ENCODE measurements around the gene AXL.

Gene AXL

DNA sequence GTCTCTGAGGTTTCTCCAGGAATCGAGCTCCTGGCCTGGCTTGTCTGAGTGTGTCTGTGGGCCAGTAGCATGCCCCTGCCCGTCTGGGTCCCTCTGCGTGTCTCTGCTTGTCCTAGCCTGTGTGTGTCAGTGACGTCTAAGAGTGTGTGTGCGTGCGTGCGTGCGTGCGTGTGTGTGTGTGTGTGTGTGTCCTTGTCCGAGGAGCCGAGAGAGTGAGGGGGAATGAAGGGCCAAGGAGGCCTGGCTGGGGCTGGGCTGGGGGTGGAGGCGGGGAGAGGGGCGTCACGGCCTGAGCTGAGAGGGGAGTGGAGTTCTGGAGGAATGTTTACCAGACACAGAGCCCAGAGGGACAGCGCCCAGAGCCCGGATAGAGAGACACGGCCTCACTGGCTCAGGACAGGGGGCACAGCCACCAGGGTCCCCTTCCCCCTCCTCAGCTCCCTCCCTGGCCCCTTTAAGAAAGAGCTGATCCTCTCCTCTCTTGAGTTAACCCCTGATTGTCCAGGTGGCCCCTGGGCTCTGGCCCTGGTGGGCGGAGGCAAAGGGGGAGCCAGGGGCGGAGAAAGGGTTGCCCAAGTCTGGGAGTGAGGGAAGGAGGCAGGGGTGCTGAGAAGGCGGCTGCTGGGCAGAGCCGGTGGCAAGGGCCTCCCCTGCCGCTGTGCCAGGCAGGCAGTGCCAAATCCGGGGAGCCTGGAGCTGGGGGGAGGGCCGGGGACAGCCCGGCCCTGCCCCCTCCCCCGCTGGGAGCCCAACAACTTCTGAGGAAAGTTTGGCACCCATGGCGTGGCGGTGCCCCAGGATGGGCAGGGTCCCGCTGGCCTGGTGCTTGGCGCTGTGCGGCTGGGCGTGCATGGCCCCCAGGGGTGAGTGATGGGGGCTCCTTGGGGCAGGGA lies at the start of gene AXL:
Gene AXL (plus strand): TSS at position 609 of the 893 bp plus-strand sequence. CDS start 170 bp downstream, at position 779.
- TF ChIP-seq CTCF (IDR thresholded peaks at IDR 0.05): no peak

DNA sequence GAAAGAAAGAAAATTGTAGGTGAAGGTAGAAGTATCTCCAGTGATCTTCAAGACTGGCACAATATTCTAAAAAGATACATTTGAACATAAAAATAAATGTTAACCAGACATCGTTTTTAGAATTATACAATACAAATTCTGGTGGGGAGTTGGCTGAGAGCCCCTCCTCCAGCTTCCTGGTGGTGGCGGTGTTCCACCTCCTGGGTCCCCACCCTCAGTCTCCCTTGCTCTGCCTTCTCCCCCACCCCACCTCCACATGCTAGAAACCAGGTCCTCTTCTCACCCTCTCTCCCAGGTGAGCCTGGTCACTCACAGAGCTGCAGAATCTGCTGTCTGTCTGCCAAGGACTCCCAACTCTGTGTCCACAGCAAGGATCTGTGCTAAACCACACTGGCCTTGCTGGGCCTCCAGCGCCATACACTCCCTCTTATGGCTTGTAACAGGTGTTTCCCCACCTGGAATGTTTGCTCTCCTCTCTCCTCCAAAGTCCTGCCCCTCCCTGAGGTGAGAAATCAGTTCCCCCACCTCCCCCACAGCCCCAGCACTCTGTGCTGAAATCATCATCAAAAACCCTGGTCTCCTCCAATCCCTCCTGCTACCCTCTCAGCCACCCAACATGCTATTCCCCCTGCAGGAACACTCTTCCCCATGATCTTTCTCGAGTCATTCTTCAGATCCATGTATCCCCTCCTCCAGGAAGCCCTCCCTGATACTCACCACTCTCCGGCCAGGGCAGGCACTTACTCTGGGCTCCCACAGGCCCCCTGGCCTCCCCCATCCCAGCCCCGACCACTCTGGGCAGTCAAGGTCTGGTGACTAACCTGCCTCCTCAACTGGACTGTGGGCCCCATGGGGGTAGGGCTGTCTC lies 46.5 kb upstream of the AXL start:
- TF ChIP-seq CTCF (IDR thresholded peaks at IDR 0.05): no peak

DNA sequence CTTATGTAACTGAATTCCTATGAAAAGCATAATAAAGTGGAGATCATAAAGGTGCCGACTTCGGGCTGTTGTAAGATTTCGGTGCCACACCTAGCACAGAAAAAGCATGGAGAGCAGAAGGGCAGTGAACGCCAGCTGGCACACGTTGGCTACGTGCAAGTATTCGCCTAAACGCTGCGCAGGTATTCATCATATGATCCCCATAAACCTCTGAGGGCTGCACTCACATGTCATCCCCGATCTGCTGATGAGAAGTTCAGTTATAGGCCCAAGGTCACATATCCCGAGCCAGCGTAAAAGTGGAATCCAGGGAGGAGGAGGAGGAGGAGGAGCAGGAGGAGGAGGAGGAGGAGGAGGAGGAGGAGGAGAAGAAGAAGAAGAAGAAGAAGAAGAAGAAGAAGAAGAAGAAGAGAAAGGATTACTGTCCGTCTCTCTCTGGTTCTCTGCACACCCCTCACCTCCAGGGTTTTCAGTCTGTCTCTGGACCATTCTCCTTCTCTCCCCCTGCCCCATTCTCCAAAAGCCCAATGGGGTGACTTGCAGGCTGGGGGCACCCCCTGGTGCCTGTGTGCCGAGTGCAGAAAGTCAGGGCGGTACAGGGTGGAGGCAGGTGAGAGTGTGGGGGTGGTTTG lies 44.6 kb upstream of the AXL start:
- no peak for TF ChIP-seq CTCF (IDR thresholded peaks at IDR 0.05)

DNA sequence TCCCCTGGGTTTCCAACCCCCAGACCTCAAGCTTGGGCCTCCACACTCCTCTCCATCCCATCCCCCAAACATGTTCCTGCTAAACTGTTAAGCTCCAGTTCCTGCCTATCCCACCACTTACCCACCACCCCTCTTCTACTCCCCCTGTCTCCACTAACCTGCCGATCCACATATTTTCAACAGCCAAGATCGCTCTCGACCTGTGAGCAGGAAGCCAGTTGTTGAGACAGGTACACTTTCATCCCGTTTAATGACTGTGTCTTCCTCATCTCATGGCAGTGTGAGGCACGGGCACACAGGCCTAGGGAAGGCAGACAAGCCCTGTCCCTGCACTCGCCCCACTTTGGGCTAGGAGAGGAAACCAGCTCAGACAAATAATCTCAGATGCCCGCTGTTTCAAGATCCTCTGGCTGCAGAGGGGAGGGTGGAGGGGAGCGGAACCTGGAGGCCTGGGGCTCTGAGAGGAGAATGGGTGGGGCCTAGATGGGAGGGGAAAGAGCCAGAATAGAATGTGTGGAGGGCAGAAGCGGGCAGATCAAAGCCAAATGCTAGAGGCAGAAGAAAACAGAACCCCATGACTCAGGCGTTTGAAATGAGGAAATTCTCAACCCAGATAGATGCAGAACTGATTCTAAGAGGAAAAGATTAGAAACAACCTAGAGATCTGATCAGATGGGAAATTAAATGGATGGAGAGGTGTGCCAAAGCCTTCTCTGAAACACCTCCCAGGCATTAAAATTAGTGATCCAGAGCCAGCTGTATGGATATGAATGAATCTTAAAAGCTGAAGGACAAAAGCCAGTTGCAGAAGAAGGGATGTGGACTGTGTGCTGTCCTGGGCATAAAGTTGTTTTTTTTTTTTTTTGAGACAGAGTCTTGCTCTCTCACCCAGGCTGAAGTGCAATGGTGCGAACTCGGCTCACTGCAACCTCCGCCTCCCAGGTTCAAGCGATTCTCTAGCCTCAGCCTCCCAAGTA lies 42.9 kb upstream of the AXL start:
- TF ChIP-seq CTCF (IDR thresholded peaks at IDR 0.05): no peak

DNA sequence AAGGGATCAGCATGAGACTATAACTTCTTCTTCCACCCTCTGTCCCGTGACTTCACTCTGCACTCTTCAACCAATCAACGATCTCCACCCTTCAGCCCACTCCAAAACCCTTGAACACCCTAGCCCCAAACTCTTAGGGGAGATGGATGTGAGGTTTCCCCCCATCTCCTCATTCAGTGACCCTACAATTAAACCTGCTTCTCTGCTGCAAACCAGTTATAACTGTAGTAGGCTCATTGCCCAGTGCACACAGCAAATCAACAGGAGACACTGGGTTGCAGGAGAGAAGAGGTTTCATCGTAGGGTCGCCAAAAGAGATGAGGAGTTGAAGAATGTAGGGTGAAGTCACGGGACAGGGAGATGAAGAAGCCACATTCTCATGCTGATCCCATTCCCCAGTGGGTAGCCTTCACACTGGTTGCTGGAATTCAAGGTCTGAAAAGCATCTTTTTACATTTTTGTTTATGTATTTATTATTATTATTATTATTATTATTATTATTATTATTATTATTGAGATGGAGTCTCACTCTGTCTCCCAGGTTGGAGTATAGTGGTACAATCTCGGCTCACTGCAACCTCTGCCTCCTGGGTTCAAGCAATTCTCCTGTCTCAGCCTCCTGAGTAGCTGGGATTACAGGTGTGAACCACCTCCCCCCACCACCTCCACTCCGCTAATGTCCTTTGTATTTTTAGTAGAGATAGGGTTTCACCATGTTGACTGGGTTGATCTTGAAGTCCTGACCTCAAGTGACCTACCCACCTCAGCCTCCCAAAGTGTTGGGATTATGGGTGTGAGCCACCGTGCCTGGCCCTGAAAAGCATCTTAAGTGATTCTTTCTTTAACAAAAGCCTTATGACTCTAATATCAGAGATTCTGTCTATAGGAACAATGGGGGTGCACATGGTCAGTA lies 31.8 kb upstream of the AXL start:
- no peak for TF ChIP-seq CTCF (IDR thresholded peaks at IDR 0.05)

DNA sequence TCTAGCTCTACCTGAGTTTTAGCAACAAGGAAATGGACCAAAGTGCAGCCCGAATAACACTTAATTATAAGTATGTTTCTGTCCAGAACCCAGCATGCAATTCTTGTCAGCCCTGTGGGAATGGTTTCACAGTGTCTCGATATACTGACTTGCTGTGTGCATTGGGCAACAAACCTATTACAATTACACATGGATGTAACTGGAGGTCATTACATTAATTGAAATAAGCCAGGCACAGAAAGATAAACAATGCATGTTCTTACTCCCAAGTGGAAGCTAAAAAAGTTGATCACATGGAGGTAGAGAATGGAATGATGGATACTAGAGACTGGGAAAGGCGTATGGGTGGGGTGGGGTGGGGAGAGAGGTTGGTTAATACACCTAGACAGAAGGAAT lies 31.1 kb upstream of the AXL start:
- no peak for TF ChIP-seq CTCF (IDR thresholded peaks at IDR 0.05)

All from LNCAP (cell line).